Skin of body (tissue), 2 donors: ENCODE data around the gene PDCD6IP. TPM values are rescaled to one million over a fixed set of nuclear protein-coding genes. Genes with fewer than 3 reads are reported as not detected.

Experiments
- DNase-seq: peaks from one replicate; lab custom pipeline; 2025; lab: John Stamatoyannopoulos, UW
- total RNA-seq: library from RNA; depleted of rRNA; stranded (reverse); fragments of >200 nt; gene quantifications from one replicate; pipeline ENCODE4 v1.2.3, GENCODE V29; 2014

Gene PDCD6IP
- total RNA-seq, 1 donor from 2014 or later, result 114 TPM

- no peak for DNase-seq
Measured at GRCh38 chr3:33887478-33887877, 89.0 kb downstream of the PDCD6IP start.

- no peak for DNase-seq
Measured at GRCh38 chr3:33889394-33890039, 91.1 kb downstream of the PDCD6IP start.

- no peak for DNase-seq
Measured at GRCh38 chr3:33892655-33893054, 94.2 kb downstream of the PDCD6IP start.

- no peak for DNase-seq
Measured at GRCh38 chr3:33895658-33896057, 97.2 kb downstream of the PDCD6IP start.

GRCh38 chr3:33897306-33897705 lies 98.9 kb downstream of the PDCD6IP start:
- no peak for DNase-seq

GRCh38 chr3:33898901-33899300 lies 100.5 kb downstream of the PDCD6IP start:
- DNase-seq, result no peak

GRCh38 chr3:33900440-33900808 lies 102.0 kb downstream of the PDCD6IP start:
- DNase-seq, result no peak

GRCh38 chr3:33900809-33901505 lies 102.5 kb downstream of the PDCD6IP start:
- DNase-seq, result no peak

GRCh38 chr3:33901862-33902563 lies 103.6 kb downstream of the PDCD6IP start:
- no peak for DNase-seq

- DNase-seq, result no peak
Measured at GRCh38 chr3:33904730-33905129, 106.3 kb downstream of the PDCD6IP start.

- no peak for DNase-seq
Measured at GRCh38 chr3:33908250-33908851, 109.9 kb downstream of the PDCD6IP start.

- no peak for DNase-seq
Measured at GRCh38 chr3:33909547-33909946, 111.1 kb downstream of the PDCD6IP start.

- DNase-seq, result no peak
Measured at GRCh38 chr3:33910031-33910430, 111.6 kb downstream of the PDCD6IP start.

GRCh38 chr3:33911525-33912322 lies 113.3 kb downstream of the PDCD6IP start:
- no peak for DNase-seq

- DNase-seq, result no peak
Measured at GRCh38 chr3:33914212-33914611, 115.8 kb downstream of the PDCD6IP start.

- no peak for DNase-seq
Measured at GRCh38 chr3:33914731-33915379, 116.4 kb downstream of the PDCD6IP start.

GRCh38 chr3:33915796-33916546 lies 117.5 kb downstream of the PDCD6IP start:
- DNase-seq, result peak; percentile 7

- DNase-seq, result no peak
Measured at GRCh38 chr3:33918126-33918756, 119.8 kb downstream of the PDCD6IP start.
